Stimulated activated effector memory CD8-positive, alpha-beta T cell treated with anti-CD3 and anti-CD28 coated beads, Interleukin-12 subunit alpha, Interleukin-12 subunit beta, amount 100 ng/mL, for 72 hours (primary cell): ENCODE results near the gene PHLDA3.
A peak's percentile ranks its signal among the peaks of the same experiment; 100 is the strongest.

Experiments used
- ATAC-seq: fragments of 150-1000 bp; cut with Tn5 transposase; 2 replicates; pipeline ENCODE4 v1.10.0; 2021
- DNase-seq, 2 donors: peaks; one replicate each; pipeline ENCODE4 v3.0.0; 2021 to 2022; ENCODE audit warnings: low spot score in 2 of 2
- H3K27ac Mint-ChIP-seq: one replicate; pipeline ENCODE4 v1.8.0; 2022; ENCODE audit warnings: mild to moderate bottlenecking, mixed read lengths
- H3K36me3 Mint-ChIP-seq: one replicate; pipeline ENCODE4 v1.8.0; 2022; ENCODE audit warnings: mild to moderate bottlenecking, mixed read lengths
- H3K4me1 Mint-ChIP-seq: one replicate; pipeline ENCODE4 v1.8.0; 2022; ENCODE audit warnings: mixed read lengths
- H3K4me3 Mint-ChIP-seq: one replicate; pipeline ENCODE4 v1.8.0; 2022; ENCODE audit warnings: mild to moderate bottlenecking, mixed read lengths
- H3K9me3 Mint-ChIP-seq: one replicate; pipeline ENCODE4 v1.8.0; 2022; ENCODE audit warnings: mixed read lengths

PHLDA3 gene

GRCh38 chr1:201468844-201469644 is at the start of gene PHLDA3:
TSS of gene PHLDA3 (minus strand) at chr1:201469188. CDS start at chr1:201468786, 402 bp downstream.
- Mint-ChIP-seq H3K9me3 (no peaks in the 10 kb centered on the region), H3K4me1 (no peaks in the 10 kb centered on the region), H3K27ac (no peak within 1 kb of the TSS), H3K4me3 (peak within 1 kb of the TSS; percentile 55), H3K36me3 (no peaks in the 10 kb centered on the region)
- ATAC-seq = peak; percentile 76
- DNase-seq = peak; percentile 9 to 63

DNA sequence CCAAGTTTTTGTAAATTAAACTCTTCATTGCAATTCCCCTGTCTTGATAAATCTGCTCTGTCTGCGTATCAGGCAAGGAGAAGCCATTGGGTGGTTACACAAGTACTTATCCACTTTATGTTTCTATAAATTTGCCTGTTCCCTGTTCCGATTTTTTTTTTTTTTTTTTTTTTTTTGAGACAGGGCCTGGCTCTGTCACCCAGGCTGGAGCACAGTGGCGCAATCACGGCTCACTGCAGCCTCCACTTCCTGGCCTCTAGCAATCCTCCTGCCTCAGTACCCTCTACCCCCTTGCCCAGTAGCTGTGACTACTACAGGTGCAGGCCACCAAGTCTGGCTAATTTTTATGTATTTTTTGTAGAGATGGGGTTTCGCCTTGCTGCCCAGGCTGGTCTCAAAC is 49.1 kb upstream of the PHLDA3 start:
- DNase-seq = no peak
- no peak overlapping the region for H3K4me3 Mint-ChIP-seq
- no peaks in the 10 kb centered on the region for H3K4me1 Mint-ChIP-seq
- H3K27ac Mint-ChIP-seq = no peak overlapping the region
- no peaks in the 10 kb centered on the region for H3K9me3 Mint-ChIP-seq
- peaks cover 18% of the 10 kb centered on the region for H3K36me3 Mint-ChIP-seq
- no peak for ATAC-seq

GRCh38 chr1:201517631-201518030 is 48.6 kb upstream of the PHLDA3 start:
- no peak for ATAC-seq
- no peak for DNase-seq
- Mint-ChIP-seq H3K36me3 (peaks cover 17% of the 10 kb centered on the region), H3K27ac (no peak overlapping the region), H3K4me1 (no peaks in the 10 kb centered on the region), H3K4me3 (no peak overlapping the region), H3K9me3 (no peaks in the 10 kb centered on the region)

DNA sequence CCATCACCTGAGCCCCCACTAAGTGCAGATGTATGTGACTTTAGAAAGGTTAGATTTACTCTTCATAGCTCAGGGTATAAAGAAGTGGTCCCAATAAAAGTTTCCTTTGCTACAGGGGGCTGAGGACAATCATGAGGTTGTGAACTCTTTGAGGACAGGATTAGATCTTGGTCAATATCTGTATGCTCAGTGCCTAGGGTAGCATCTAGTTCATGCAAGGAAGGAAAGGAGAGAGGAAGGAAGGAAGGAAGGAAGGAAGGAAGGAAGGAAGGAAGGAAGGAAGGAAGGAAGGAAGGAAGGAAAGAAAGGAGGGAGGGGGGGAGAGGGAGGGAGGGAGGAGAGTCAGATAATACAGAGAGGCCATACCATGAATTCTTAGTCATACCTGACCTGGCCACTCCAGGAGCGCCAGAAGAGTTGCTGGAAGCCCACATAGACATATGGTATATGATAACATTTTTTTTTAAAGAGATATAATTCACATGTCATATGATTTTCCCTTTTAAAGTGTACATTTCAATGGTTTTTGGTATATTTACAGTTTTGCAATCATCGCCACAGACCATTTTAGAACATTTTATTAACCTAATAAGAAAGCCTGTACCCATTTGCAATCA is 47.6 kb upstream of the PHLDA3 start:
- ATAC-seq (no peak), DNase-seq (no peak)
- no peaks in the 10 kb centered on the region for H3K4me1 Mint-ChIP-seq
- H3K9me3 Mint-ChIP-seq = no peaks in the 10 kb centered on the region
- peaks cover 7% of the 10 kb centered on the region for H3K36me3 Mint-ChIP-seq
- H3K4me3 Mint-ChIP-seq = no peak overlapping the region
- no peak overlapping the region for H3K27ac Mint-ChIP-seq

GRCh38 chr1:201515895-201516294 is 46.9 kb upstream of the PHLDA3 start:
- H3K36me3 Mint-ChIP-seq = no peaks in the 10 kb centered on the region
- no peaks in the 10 kb centered on the region for H3K9me3 Mint-ChIP-seq
- DNase-seq (no peak), ATAC-seq (peak; percentile 67)
- H3K27ac Mint-ChIP-seq = no peak overlapping the region
- no peaks in the 10 kb centered on the region for H3K4me1 Mint-ChIP-seq
- H3K4me3 Mint-ChIP-seq = no peak overlapping the region

DNA sequence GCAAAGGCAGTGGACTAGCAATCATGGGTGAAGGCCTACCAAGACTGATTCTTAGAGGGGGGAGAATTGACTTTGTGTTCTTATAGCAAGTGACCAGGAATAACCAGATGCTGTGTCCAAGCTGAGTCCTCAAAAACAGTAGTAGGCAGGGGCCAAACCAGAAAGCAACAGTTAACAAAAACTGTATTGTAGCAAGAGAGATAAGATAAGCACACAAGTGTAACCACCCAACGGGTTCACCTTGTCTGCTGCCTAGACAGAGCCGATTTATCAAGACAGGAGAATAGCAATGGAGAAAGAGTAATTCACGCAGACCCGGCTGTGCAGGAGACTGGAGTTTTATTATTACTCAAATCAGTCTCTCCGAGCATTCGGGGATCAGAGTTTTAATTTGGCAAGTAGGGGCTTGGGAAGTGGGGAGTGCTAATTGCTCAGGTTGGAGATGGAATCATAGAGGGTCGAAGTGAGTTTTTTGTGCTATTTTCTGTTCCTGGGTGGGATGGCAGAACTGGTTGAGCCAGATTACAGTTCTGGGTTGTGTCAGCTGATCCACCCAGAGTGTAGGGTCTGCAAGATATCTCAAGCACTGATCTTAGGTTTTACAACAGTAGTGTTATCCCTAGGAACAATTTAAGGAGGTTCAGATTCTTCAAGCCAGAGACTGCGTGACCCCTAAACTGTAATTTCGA is 46.2 kb upstream of the PHLDA3 start:
- no peak overlapping the region for H3K27ac Mint-ChIP-seq
- DNase-seq = no peak
- no peaks in the 10 kb centered on the region for H3K9me3 Mint-ChIP-seq
- no peaks in the 10 kb centered on the region for H3K4me1 Mint-ChIP-seq
- H3K4me3 Mint-ChIP-seq = no peak overlapping the region
- H3K36me3 Mint-ChIP-seq = no peaks in the 10 kb centered on the region
- ATAC-seq = no peak

DNA sequence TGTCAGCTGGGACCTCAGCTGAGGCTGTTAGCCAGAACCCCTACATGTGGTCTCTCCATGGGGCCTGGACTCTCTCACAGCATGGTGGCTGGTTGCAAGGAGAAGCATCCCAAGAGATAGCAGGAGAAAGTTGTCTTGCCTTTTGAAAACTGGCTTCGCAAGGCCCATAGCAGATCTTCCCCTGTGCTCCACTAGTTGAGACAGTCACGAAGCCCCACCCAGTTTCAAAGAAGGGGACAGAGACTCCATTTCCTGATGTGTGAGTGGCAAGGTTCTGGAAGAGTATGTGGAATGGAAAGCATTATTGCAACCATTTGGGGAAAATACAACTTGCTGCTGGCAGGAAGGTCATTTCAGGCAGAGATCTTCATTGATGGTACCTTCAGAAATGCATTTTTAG is 45.5 kb upstream of the PHLDA3 start:
- Mint-ChIP-seq H3K4me1 (no peaks in the 10 kb centered on the region), H3K4me3 (no peak overlapping the region), H3K27ac (no peak overlapping the region), H3K9me3 (no peaks in the 10 kb centered on the region), H3K36me3 (no peaks in the 10 kb centered on the region)
- no peak for ATAC-seq
- DNase-seq = no peak

DNA sequence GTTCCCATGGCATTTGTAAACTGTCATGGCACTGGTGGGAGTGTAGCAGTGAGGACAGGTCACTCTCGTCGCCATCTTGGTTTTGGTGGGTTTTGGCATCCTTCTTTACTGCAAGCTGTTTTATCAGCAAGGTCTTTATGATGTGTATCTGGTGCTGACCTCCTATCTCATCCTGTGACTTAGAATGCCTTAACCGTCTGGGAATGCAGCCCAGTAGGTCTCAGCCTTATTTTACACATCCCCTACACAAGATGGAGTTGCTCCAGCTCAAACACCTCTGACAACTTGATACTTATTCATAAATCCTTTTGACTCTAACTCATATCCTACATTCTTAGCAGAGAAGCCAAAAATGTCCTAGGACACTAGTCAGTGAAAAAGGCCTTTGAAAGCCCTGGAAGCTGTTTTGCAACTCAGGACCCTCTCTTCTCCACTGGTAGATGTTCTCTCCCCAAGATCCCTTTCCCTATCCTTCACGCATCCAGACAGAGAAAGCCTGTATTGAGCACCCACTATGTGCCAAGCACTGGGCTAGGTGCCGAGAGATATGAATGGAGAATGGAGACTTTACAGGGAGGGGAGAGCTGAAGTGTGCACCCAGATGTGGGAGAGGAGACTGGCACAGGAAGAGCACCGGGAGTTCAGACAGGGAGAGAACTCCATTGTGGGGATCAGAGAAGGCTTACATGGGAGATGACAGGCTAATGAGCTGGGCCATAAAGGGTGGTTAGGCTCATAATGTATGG is 44.7 kb upstream of the PHLDA3 start:
- Mint-ChIP-seq H3K4me3 (no peak overlapping the region), H3K9me3 (no peaks in the 10 kb centered on the region), H3K27ac (no peak overlapping the region), H3K36me3 (no peaks in the 10 kb centered on the region), H3K4me1 (no peaks in the 10 kb centered on the region)
- no peak for DNase-seq
- no peak for ATAC-seq

- H3K4me3 Mint-ChIP-seq = no peak overlapping the region
- ATAC-seq (no peak), DNase-seq (no peak)
- no peaks in the 10 kb centered on the region for H3K36me3 Mint-ChIP-seq
- peaks cover 10% of the 10 kb centered on the region for H3K4me1 Mint-ChIP-seq
- no peaks in the 10 kb centered on the region for H3K9me3 Mint-ChIP-seq
- no peak overlapping the region for H3K27ac Mint-ChIP-seq
Measured at GRCh38 chr1:201511941-201512539, 43.1 kb upstream of the PHLDA3 start.

DNA sequence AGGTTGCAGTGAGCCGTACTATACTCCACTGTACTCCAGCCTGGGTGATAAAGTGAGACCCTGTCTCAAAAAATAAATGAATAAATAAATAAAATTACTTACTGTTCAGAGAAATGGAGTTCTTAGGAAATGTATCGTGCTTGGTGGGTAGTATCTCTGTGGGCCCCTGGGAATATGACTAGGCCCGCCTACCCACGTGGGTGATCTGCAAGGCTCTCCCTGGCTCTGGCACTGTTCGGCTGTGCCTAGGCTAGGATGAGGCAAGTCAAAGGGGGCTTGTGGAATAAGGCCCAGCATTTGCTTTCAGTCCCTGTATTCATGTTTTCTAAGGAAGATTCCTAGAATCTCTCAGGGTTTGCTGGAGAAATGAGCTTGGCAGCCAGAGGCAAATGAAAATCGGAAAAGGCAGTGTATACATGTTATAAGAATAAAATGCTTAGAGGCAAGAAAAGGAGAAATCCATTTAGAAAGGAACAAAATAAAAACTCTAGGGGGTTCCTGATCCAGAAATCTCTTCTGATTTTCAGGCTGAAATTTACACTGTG is 42.5 kb upstream of the PHLDA3 start:
- no peak for ATAC-seq
- no peak for DNase-seq
- Mint-ChIP-seq H3K4me3 (no peak overlapping the region), H3K36me3 (no peaks in the 10 kb centered on the region), H3K4me1 (peaks cover 10% of the 10 kb centered on the region), H3K27ac (no peak overlapping the region), H3K9me3 (no peaks in the 10 kb centered on the region)

- DNase-seq (no peak), ATAC-seq (no peak)
- peaks cover under 1% of the 10 kb centered on the region for H3K36me3 Mint-ChIP-seq
- no peak overlapping the region for H3K4me3 Mint-ChIP-seq
- no peaks in the 10 kb centered on the region for H3K9me3 Mint-ChIP-seq
- no peak overlapping the region for H3K27ac Mint-ChIP-seq
- peaks cover 17% of the 10 kb centered on the region for H3K4me1 Mint-ChIP-seq
Measured at GRCh38 chr1:201510734-201511133, 41.7 kb upstream of the PHLDA3 start.

DNA sequence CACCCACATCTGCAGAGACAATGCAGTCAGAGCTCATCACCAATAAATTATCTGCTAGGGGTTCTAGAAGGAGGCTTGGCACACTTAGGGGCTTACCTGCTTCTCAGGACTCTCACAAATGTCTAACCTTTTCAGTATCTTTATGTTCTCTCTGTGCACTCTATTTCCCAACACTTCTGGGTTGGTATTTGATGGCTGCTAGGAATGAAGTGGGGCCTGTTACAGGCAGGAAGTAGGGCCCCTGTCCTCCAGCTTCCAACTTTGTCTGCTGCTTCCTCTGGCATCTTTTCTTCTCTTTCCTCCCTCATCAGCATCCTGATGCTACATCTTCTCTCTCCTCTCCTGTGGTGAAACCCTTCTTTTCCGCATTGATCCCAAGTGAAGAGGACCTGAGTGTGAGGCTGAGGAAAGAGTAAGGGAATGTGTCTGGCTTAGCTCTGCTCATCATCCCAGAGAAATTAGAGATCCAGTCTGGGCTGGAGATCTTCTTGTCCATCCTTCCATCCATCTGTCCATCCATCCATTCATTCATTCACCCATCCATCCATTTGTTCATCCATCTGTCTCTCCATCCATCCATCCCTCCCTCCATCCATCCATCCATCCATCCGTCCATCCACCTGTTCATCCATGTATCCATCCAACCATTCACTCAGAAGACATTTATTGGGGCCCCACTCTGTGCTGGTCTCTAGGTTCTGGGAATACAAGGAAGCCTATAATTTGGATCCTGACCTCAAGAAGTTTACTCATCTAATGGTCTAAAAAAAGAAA is 40.8 kb upstream of the PHLDA3 start:
- H3K36me3 Mint-ChIP-seq = peaks cover 5% of the 10 kb centered on the region
- no peak overlapping the region for H3K27ac Mint-ChIP-seq
- ATAC-seq = no peak
- no peak for DNase-seq
- H3K9me3 Mint-ChIP-seq = no peaks in the 10 kb centered on the region
- H3K4me1 Mint-ChIP-seq = peaks cover 25% of the 10 kb centered on the region
- H3K4me3 Mint-ChIP-seq = no peak overlapping the region

DNA sequence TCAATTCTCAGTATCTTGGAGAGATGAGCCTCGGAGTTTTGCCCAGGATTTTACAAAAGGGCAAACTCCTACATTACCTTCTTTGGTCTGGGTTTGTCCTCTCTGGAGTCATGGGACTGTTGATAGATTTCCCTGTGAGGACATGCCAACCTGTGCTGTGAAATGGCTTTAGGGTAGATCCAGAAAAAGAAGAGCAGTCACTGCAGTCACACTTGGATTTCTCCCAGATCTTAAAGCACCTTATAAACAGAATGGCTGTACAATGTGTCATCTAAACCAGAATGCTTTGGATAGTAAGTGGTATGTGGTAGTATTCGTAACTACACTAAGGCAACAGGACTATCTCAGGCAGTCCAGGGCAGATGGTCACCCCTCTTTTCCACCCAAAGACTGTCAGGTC is 39.8 kb upstream of the PHLDA3 start:
- H3K36me3 Mint-ChIP-seq = peaks cover 5% of the 10 kb centered on the region
- no peaks in the 10 kb centered on the region for H3K9me3 Mint-ChIP-seq
- DNase-seq (no peak), ATAC-seq (no peak)
- peaks cover 27% of the 10 kb centered on the region for H3K4me1 Mint-ChIP-seq
- H3K4me3 Mint-ChIP-seq = no peak overlapping the region
- H3K27ac Mint-ChIP-seq = no peak overlapping the region

- DNase-seq = no peak
- H3K9me3 Mint-ChIP-seq = no peaks in the 10 kb centered on the region
- ATAC-seq = peak; percentile 15
- H3K36me3 Mint-ChIP-seq = peaks cover 5% of the 10 kb centered on the region
- peak overlapping the region; percentile 85 for H3K27ac Mint-ChIP-seq
- peaks cover 35% of the 10 kb centered on the region for H3K4me1 Mint-ChIP-seq
- H3K4me3 Mint-ChIP-seq = peak overlapping the region; percentile 83
Measured at GRCh38 chr1:201507360-201507675, 38.3 kb upstream of the PHLDA3 start.
